Keratinocyte (primary cell): ENCODE measurements around the gene FBH1.

Experiments
- CTCF ChIP-seq, 3 experiments: IDR thresholded peaks in 1 of 3; conservative IDR thresholded peaks in 1 of 3; optimal IDR thresholded peaks in 1 of 3; 2 replicates in 2 of 3; 3 replicates in 1 of 3; pipeline versions ENCODE3 to v1.5.1; 2011; ENCODE audit warnings: low read length in 3 of 3, mild to moderate bottlenecking in 3 of 3, moderate library complexity in 2 of 3, control low read depth in 1 of 3, inconsistent platforms in 1 of 3; ENCODE audit not compliant: insufficient read depth in 2 of 3; ENCODE audit errors: extremely low read depth in 1 of 3
- EZH2 ChIP-seq: IDR thresholded peaks from one replicate; pipeline ENCODE4 v1.6.1; 2012; ENCODE audit warnings: inconsistent platforms, mild to moderate bottlenecking, low read length, moderate library complexity

GRCh38 chr10:5910323-5911100 lies 20.5 kb downstream of the FBH1 start:
- TF ChIP-seq EZH2 = no peak
- TF ChIP-seq CTCF (optimal IDR thresholded peaks at IDR 0.05 in 1 of 3, IDR thresholded peaks at IDR 0.05 in 1 of 3, conservative IDR thresholded peaks at IDR 0.05 in 1 of 3; ENCODE audit: extremely low read depth in 1 of 3, insufficient read depth in 2 of 3, low read length in 3 of 3) = no peak
